HG02884 (cell line): ENCODE data around the gene NOSIP.

ENCODE experiments used
- ATAC-seq: cut with Tn5 transposase; IDR thresholded peaks from one replicate; pipeline ENCODE4 v1.9.1; 2021; ENCODE audit warnings: mild to moderate bottlenecking, moderate library complexity; ENCODE audit not compliant: unreplicated experiment

The NOSIP gene

DNA sequence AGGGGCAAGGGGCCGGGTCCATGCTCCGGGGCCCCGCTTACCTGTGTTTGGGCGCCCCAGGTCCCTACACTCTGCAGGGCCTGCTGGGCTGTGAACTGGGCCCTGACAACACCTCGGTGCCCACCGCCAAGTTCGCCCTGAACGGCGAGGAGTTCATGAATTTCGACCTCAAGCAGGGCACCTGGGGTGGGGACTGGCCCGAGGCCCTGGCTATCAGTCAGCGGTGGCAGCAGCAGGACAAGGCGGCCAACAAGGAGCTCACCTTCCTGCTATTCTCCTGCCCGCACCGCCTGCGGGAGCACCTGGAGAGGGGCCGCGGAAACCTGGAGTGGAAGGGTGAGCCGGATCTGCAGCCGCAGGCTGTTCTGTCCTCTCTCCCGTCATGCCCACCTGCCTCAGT, 66.2 kb downstream of the NOSIP start:
- no peak for ATAC-seq

DNA sequence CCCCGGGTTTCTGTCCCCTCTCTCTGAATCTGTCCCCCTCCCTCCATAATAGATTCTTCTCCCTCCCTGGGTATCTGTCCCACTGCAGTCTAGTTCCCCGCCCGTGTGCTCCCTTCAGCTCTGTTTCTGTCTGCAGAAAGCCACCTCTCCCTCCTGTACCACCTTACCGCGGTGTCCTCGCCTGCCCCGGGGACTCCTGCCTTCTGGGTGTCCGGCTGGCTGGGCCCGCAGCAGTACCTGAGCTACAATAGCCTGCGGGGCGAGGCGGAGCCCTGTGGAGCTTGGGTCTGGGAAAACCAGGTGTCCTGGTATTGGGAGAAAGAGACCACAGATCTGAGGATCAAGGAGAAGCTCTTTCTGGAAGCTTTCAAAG, 66.6 kb downstream of the NOSIP start:
- no peak for ATAC-seq

DNA sequence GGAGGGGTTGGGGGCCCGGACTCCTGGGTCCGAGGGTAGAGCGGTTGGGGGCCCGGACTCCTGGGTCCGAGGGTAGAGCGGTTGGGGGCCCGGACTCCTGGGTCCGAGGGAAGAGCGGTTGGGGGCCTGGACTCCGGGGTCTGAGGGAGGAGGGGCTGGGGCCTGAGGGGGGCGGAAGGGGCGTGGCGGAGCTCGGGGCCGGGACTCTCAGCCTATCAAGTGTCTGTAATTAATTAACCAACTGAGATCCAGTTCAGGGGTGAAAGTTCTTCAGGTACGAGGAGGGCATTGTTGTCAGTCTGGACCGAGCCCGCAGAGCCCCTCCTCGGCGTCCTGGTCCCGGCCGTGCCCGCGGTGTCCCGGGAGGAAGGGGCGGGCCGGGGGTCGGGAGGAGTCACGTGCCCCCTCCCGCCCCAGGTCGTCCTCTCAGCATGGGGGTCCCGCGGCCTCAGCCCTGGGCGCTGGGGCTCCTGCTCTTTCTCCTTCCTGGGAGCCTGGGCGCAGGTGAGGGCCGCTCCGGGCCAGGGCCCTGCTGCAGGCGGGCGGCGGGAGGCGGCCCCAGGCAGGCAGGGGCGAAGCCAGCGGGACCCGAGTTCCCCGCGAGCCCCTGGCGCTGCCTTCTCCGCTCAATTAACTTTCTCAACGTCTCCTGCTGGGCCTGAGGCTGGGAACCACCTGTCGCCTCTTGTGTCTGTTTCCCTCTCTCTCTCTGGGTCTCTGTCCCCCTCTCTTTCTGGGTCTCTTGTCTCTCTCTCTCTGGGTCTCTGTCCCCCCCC, 67.2 kb downstream of the NOSIP start:
- no peak for ATAC-seq

DNA sequence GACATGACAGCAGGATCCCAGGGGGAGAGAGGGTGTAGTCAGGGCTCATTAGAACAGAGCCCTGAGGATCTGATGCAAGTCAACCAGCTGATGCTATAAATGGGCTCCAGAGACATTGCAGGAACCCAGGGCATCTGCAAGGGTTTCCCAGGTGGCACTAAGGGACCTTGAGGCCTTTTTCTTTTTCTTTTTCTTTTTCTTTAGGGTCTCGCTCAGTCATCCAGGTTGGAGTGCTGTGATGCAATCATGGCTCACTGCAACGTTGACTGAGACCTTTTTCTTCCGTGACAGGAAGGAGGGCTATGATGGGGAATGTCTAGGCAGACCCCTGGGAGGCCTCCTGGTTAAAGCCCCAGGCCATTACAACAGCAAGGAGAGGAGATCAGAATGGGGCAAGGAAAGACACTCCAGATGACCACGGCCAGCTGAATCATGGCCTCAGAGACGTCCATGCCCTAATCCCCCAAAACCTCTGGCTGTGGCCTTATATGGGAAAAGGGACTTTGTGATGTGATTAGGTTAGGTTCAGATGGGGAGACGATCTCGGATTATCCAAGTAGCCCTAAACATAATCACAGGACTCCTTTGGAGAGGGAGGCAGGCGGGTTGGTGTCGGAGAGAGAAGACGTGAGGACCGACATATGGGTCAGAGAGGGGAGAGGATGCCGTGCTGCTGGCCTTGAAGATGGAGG, 72.4 kb downstream of the NOSIP start:
- ATAC-seq: no peak

DNA sequence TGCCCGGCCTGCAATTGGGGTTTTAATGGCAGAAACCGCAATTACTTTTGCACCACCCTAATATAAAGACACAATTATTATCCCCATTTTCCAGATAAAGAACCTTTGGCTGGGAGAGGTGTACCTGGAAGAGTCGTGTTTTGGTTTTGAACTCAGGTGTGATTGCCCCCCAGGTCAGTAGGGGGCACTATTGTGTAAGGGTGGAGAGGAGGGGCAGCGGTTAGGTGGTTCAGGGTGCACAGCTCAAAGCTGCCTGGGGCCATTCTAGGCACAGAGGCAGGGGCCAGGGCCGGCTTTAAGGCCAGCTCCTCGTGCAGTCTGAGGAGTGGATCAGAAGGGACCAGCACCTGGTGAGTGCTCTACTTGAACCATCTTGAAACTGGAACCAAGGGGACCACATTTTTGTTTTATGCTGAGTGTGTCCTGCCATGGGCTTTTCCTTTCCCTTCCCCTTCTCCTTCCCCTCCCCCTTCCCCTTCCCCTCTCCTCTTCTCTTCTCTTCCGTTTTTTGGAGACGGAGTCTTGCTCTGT, 73.7 kb downstream of the NOSIP start:
- ATAC-seq: no peak
